ENCODE measurements around the gene GNB1L.

The GNB1L gene

GRCh38 chr22:19811211-19811621, 43.5 kb downstream of the GNB1L start:
- no peak for DNase-seq (ENCODE audit: low read depth in 2 of 2, low spot score in 1 of 2)

DNA sequence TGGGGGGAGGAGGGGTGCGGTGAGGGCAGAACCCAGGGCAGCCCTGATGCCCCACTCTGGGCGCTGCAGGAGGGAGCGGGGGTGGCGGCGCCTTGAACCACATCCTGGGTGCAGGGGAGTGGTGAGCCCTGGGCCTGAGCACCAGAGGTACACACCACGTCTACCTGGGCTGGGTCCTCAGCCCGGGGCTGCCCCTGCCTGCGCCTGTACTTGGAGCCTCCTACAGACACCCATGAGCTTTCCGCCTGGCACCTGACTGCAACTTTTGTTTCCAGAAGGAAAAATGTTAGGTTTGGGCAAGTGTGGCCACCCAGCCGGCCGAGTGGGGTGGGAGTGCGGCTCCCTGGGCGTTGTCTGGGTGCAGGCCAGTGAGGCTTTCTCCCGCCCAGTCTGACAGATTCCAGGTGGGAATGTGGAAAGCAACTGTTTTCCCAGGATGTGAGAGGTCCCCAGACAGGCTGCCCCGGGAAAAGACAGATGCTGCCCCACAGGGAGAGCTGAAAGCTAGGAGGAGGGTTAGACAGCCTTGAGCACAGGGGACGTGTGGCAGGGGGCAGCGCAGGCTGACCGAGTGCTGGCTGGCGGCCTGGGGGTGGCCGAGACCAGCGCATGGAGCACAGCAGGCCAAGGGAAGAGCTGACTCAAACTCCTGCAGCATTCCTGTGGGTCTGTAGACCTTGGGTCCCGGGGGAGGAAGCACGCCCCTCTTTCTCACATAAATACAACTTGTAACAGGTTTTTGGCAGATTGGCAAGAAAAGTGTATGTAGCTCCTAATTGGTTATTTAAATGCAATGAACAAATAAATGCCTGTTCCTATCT, 44.1 kb downstream of the GNB1L start:
- DNase-seq (ENCODE audit: low read depth in 2 of 2, low spot score in 1 of 2) = no peak

- no peak for DNase-seq (ENCODE audit: low read depth in 2 of 2, low spot score in 1 of 2)
Observed at GRCh38 chr22:19809741-19810140, 44.9 kb downstream of the GNB1L start.

- no peak for DNase-seq (ENCODE audit: low read depth in 2 of 2, low spot score in 1 of 2)
Observed at GRCh38 chr22:19808873-19809478, 45.7 kb downstream of the GNB1L start.

- no peak for DNase-seq (ENCODE audit: low read depth in 2 of 2, low spot score in 1 of 2)
Observed at GRCh38 chr22:19807914-19808872, 46.5 kb downstream of the GNB1L start.

DNA sequence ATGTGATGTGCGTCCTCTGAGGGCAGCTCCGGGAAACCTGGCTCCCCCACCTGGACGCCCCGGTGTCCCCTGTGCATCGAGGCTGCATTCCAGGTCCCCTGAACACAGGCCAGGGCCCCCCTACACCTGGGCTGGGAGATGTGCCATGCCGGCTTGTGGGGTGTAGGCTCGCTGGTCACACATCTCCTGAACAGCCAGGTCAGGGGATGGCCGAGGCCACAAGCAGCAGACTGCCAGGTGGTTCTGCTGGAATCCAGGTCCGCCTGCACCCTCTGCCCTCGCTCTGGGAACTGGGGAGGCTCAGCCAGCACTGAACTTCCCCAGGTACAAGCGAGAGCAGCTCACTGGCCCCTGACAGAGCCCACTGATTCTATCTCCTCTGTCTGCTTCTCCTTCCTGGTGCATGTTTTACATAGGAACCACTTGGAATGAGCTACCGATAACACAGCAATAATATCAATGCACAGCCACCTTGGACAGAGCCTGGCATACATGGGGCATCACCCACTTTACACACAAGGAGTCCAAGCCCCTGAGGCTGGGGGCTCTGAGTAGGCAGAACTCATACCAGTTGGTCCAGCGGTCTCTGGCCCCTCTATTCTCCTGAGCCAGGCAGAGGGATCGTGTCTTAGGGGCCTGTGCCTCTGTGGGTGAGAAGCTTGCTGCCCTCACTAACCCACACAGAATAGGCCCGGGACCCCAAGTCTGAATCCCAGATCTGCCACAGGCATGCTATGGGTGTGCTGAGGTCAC, 47.3 kb downstream of the GNB1L start:
- DNase-seq (ENCODE audit: low read depth in 2 of 2, low spot score in 1 of 2) = no peak

GRCh38 chr22:19806213-19807160, 48.2 kb downstream of the GNB1L start:
- DNase-seq (ENCODE audit: low read depth in 2 of 2, low spot score in 1 of 2) = no peak

GRCh38 chr22:19805821-19806212, 48.9 kb downstream of the GNB1L start:
- DNase-seq (ENCODE audit: low read depth in 2 of 2, low spot score in 1 of 2) = no peak

DNA sequence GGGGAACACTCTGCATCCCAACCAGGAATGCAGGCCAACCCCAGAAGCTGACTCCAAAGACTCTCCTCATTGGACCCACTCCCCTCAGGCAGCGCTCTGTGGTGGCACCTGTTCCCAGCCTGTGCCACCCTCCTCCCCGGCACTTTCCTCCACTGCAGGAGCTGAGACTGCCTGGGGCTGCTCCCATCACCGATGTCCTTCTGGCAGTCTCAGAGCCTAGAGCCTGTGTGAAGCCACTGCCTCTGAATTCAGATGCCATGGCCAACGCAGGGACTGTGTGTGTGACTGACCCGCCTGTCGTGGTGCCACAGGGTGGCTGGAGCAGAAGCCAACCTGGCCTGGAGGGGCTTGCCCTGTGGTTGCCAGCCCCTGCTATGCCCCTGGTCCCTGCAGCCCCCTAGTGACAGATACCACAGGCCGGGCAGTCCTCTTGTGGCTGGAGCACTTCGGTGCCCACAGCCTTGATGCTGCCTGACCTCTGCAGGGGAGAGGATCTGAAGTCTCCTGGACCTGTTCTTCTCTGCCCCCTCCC, 50.9 kb downstream of the GNB1L start:
- no peak for DNase-seq (ENCODE audit: low read depth in 2 of 2, low spot score in 1 of 2)

DNA sequence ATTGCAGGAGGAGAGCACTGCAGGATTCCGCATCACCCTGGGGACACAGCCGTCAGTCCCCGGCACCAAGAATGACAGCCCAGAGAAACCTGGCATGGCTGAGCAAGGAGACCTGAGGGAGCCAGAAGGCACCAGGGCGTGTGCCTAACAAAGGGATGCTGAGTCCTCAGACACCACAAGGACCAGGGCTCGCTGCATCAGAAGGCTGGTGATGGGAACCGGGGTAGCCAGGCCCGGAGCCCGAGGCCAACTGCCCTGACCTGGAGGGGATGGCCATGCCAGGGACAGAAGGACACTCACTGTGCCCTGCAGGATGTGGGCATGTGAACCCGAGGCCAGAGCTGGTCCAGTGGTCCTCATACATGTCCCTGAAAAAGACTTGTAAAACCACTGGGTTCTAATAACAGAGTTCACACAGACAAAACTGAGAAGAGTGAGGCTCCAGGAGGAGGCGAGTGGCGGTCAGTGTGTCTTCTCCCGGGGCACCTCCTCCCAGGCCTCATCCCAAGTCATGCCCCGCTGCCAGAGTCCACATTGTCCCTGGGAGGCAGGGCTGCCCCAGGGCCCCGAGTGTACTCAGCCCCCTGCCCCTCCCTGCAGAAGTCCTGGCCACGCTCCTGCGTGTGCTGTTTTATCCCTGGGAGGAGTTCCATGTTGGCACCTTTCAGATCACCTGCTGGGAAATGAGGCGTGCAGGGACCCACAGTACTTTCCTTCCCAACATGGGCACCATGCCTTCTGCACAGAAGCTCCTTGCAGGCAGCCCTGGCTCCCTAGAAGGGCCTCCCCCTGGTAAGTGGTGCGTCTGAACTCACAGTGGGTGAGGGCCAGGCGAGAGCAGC, 51.6 kb downstream of the GNB1L start:
- DNase-seq (ENCODE audit: low read depth in 2 of 2, low spot score in 1 of 2) = no peak

DNA sequence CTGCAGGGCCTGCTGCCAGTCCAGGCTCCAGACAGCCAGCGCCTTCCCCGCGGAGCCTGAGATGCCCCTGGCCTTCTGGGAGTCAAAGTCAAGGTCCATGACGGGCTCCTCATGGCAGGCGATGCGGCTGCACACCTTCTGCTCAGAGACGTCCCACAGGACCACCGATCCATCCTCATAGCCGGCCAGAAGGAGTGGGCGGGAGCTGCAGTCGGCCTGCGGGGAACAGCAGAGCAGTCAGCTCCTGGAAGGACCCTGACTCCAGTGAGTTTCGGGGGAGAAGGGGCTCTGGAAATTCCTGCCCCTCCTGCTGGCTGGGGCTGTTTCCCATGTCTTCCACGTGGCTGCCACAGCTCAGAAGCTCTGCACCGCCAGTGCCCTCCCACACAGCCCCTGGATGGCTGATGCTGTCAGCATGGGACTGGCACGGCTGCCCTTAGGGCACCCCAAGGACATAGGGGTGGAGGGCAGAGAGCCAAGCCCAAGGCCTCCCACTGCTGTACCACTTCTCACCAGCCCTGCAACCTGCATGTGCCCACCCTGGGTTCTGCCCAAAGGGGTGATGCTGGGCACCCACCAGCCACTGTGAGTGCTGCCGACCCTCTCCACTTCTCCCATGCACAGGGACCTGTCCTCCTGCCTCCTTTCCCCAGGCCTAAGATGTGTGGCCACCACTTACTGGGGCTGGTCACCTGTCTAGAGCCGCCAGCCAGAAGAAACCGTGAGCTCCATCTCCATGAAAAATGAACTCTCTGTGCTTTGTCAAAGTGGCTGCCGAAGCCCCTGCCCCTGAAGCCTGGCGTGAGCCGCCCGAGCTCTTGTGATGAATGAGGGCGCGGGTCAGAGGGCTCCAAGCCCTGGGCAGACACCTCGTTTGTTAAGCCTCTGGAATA, 52.4 kb downstream of the GNB1L start:
- DNase-seq (ENCODE audit: low read depth in 2 of 2, low spot score in 1 of 2) = no peak

- DNase-seq (ENCODE audit: low read depth in 2 of 2, low spot score in 1 of 2) = no peak
Observed at GRCh38 chr22:19801340-19802000, 53.2 kb downstream of the GNB1L start.

DNA sequence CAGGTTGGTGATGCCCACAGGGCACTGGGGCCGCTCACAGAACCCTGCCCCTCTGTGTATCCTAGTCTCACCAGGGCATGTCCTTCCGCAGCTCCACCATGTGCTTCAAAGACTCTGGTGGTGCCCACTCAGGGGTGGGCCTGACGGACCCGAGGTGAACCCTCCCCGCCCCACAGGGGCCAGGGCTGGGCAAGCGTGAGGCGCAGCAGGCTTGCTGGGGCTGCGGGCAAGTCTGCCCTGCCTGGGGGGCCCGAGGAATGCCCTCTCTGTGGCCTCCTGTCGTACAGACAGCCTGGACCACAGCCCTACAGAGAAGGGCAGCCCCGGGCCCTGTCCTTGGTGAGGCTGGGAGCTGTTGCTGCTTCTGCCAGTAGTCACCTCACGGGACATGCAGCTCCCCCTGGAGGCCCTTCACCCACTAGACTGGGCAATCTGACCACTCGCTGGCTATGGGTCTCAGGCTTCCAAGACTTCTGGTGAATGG, 53.9 kb downstream of the GNB1L start:
- no peak for DNase-seq (ENCODE audit: low read depth in 2 of 2, low spot score in 1 of 2)

DNA sequence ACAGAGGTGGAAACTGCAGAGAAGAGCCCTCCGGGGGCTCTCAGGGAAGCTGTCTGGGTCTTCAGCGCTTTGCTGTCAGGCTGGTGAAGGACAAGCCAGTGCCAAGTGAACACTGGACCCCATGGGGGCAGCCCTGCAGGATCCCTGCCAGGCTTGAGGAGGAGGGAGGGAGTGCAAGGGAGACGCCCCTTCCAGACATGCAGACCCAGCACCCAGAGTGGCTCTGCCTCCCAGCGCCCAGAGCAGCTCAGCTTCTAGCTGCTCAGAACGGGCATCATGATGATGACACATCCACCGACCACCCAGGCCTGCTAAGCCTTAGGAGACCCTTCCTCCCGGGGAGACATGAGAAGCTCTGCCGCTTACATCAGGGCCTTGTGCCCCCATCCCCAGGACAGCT, 54.4 kb downstream of the GNB1L start:
- DNase-seq (ENCODE audit: low read depth in 2 of 2, low spot score in 1 of 2) = no peak

DNA sequence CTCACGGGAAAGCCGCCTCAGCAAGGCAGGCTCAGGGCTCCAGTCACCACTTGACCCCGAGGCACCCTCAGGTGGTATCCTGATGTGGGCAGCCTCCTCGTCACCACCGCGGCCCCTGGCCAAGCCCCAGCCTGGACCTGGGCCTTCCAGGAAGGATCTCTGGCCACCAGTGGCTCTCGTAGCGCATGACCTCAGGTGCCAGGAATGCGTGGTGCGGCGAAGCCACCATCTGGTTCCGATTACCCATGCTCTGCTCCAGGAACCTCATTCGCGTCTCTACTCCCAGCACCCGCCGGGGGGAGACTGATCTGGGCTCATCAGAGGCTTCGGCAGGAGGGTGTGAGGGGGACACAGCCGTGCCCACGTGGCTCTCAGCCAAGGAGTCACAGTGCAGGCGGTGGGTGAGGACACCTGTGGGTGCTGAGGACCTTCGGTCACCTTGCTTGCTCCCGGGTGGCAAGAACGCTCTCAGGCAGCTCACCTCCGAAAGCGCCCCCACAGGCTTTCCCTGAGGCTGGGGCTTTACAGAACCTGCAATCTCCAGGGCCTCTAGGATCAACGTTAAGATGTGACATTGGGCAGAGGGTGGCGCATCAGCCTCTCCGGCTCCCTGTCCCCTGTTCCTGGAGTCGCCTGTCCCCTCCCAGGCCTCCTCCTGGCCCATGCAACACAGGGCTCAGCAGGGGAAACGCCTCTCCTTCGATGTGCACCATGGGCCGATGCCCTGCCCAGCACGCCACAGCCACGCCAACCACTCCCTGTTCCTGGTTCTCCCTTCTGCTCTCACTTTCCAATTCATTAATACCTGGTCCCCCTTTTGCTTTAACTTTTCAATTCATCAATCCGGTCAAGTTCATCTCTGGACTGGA, 55.1 kb downstream of the GNB1L start:
- DNase-seq (ENCODE audit: low read depth in 2 of 2, low spot score in 1 of 2) = no peak

DNA sequence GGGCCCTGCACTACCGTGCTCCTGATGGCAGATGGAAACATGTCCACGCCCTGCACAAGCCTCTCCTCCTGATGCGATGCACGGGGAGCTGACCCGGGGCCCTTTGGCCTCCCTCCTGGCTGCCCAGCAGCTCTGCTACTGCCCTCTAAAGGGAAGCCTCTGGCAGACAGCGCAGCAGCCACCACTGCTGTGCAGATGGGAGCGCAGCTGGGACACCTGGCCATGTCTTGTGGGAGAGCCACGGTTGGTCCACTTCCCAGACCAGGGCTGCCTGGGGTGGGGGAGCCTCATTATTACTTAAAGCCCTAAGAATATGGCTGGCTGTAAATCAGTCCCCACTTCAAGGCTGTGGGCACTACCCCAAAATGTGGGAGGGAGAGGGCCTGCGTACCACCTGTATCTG, 55.8 kb downstream of the GNB1L start:
- no peak for DNase-seq (ENCODE audit: low read depth in 2 of 2, low spot score in 1 of 2)

All from stimulated activated CD8-positive, alpha-beta memory T cell treated with anti-CD3 and anti-CD28 coated beads, Interleukin-4, amount 100 ng/mL, for 4 hours (primary cell).